Brain pericyte (primary cell): Measurements from ENCODE around the gene CSTA.
A peak's percentile ranks its signal among the peaks of the same experiment; 100 is the strongest.

Source experiments
- DNase-seq: peaks from one replicate; pipeline ENCODE4 v3.0.0-alpha.2; 2012; ENCODE audit warnings: low read depth, low spot score

Gene CSTA

GRCh38 chr3:122377975-122378374 lies 52.9 kb downstream of the CSTA start:
- DNase-seq, result no peak

- peak; percentile 26 for DNase-seq
Observed at GRCh38 chr3:122382888-122383666, 58.0 kb downstream of the CSTA start, which contains the start of gene MIX23. TSS of gene MIX23 (minus strand) at chr3:122383231. CDS start at chr3:122383224, 7 bp downstream.

DNA sequence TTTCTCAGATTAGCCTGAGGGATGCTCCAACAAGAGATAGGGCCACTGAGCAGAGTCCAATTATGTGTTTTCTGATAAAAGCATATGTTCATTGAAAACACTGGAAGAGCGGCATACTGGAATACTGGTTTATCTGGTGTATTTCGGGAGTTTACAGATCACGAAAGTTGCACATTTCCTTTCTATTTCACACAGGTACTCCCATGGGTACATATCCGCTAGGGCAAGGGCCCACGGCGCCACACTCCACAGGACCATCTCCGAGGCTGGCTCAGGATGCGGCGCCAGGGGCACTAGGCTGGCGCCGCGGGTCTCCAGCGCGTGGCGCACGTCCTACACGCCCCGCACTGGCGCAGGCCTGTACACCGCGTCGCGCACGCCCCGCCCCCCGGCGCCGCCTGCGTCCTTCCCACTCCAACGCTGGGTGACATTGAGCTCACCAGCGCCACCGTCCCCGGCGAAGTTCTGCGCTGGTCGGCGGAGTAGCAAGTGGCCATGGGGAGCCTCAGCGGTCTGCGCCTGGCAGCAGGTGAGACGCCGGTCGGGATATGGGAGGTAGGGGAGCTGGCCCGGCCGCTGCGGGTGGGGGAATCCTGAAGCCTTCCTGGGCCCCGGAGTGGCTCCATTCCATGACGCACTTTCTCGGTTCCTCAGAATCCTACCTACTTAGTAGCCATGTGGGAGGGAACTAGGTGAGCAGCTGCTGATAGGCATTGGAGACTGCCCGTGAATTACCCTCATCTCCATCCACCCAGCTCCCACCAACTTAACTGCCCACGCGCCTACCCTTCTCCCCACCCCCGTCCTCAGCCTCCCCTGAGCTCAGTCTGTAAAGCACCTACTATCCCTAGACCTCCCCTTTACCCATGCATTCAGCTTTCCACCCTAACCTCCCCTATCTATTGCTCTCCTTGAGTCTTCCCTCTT lies 59.0 kb downstream of the CSTA start, which contains the start of gene FAM162A:
Gene FAM162A, plus strand, starts transcription at position 412 of the 927 bp plus-strand sequence. Its CDS starts 84 bp downstream, at position 496.
- peak; percentile 41 for DNase-seq

DNA sequence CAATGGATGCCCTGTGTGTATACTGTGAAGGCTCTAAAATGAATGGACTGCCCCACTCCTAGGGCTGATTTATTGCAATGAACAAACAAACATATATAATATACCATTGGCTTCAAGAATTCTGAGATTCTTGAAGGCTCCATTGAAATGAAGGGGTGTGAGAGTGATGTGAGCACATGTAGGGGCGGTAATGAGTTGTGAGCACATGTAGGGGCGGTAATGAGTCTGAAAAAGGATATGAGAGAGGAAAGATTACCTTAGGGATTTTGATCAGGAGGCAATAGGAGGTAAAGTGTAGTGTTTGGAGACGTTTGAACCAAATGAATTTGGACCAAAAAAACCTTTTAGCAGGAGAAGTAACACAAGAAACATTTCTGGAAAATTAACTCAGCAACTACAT lies 62.7 kb downstream of the CSTA start:
- DNase-seq, result no peak

DNA sequence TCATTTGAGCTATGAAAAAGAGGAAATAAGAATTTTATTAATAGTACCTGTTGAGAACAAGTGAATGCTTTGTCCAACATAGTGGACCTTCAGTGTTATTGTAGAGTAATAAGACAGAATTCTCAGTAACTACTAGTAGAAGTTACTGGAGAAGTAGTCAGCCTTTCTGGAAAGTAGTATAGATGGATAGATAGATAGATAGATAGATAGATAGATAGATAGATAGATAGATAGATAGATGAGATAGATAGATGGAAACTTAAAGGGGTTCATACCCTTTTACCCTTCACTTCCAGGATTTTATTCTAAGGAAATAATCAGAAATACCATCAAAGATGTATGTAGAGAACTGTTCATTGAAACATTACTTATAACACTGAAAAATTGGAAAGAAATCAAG lies 64.1 kb downstream of the CSTA start:
- DNase-seq, result no peak

DNA sequence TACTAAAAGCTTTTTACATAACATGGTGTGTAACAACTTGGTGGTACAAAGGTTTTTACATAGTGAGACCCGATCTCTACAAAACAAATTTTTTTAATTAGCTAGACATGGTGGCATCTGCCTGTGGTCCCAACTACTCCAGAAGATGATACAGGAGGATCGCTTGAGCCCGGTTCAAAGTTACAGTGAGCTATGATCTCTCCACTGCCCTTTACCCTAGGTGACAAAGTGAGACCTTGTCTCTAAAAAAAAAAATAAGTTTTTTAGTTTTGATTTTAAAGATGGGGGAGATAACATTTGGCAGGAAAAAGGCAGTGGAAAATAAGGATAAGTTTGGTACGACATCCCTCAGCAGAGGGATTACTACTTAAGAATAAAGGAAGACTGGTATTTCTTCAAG lies 64.8 kb downstream of the CSTA start:
- no peak for DNase-seq

DNA sequence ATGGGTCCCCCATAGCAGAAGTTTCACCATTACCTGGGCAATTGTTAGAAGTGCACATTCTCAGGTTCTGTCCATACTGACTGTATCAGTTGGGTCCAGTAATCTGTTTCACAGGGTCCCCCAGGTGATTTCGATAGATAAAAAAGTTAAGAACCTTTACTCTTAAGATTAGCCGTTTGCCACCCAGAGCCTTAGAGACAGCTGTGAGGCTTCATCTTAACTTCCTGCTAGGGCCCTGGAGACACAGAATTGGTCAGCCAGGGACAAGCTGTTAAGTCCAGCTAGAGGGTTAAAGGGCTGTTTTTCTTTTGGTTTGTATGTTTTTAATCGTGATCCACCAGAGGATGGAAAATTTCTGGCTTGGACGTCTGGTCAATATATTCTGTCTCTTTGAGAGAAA lies 65.6 kb downstream of the CSTA start:
- no peak for DNase-seq
